DOHH2 (cell line): ENCODE measurements around the gene HIBADH.

ENCODE experiments used
- CTCF ChIP-seq: fragments of 200-600 bp; sonication (generic); IDR thresholded peaks from one replicate; pipeline ENCODE4 v1.5.1; 2014; ENCODE audit warnings: antibody characterized with exemption, mild to moderate bottlenecking, low read depth, low read length; ENCODE audit not compliant: poor library complexity, severe bottlenecking
- EZH2phosphoT487 ChIP-seq: fragments of 200-600 bp; sonication (generic); IDR thresholded peaks from 2 replicates; pipeline ENCODE4 v1.6.1; 2017; ENCODE audit warnings: borderline replicate concordance, mild to moderate bottlenecking, antibody characterized with exemption, low read length, moderate library complexity, mixed read lengths

- TF ChIP-seq CTCF (no peak), EZH2phosphoT487 (no peak)
These were observed 9.0 kb upstream of the HIBADH start for GRCh38 chr7:27671675-27672074.
